B cell (primary cell): ENCODE data around the gene SARM1. TPM values are rescaled to one million over a fixed set of nuclear protein-coding genes. Genes with fewer than 3 reads are reported as not detected.

Experiments used
- ATAC-seq: fragments of 200-7000 bp; cut with Tn5 transposase; one replicate; pipeline ENCODE4 v1.10.0; 2021; ENCODE audit warnings: low read depth, mild to moderate bottlenecking, moderate number of reproducible peaks, moderate library complexity
- CTCF ChIA-PET: fragments of 350-600 bp; sonication (Branson Sonifier 250); formaldehyde crosslinking; loops from one replicate; lab custom pipeline; 2021; ENCODE audit warnings: antibody characterized with exemption, inconsistent platforms; lab: Charles Lee
- POLR2A ChIA-PET: fragments of 350-600 bp; sonication (Branson Sonifier 250); formaldehyde crosslinking; loops from one replicate; lab custom pipeline; 2021; ENCODE audit warnings: antibody characterized with exemption; lab: Charles Lee
- DNase-seq: peaks from one replicate; pipeline ENCODE4 v3.0.0; 2013
- H2AFZ ChIP-seq: 2 replicates; pipeline ENCODE4 v1.6.1; 2012; ENCODE audit warnings: mild to moderate bottlenecking, low read depth, low read length; ENCODE audit not compliant: insufficient read depth, poor library complexity, severe bottlenecking
- H3K27ac ChIP-seq, 2 donors: 1 replicate in 1 of 2; 2 replicates in 1 of 2; pipeline ENCODE4 v1.5.1; 2012 to 2013; ENCODE audit warnings: low read length in 2 of 2, mild to moderate bottlenecking in 2 of 2, moderate library complexity in 1 of 2
- H3K27me3 ChIP-seq, 4 experiments: fragments of 200-600 bp in 1 of 4; sonication (generic) in 1 of 4; replicated peaks in 1 of 4; 1 replicate in 2 of 4; 2 replicates in 2 of 4; pipeline versions ENCODE4 v1.6.1 to v1.7.0; 2013 to 2016; ENCODE audit warnings: low read length in 3 of 4, mild to moderate bottlenecking in 2 of 4, mixed read lengths in 1 of 4, moderate library complexity in 1 of 4; ENCODE audit not compliant: insufficient read depth in 4 of 4, control insufficient read depth in 3 of 4; ENCODE audit errors: control extremely low read depth in 1 of 4
- H3K36me3 ChIP-seq, 2 experiments: replicated peaks in 1 of 2; 1 replicate in 1 of 2; 2 replicates in 1 of 2; pipeline versions ENCODE4 v1.6.1 to v1.7.1; 2013; ENCODE audit warnings: low read length in 1 of 2; ENCODE audit not compliant: insufficient read depth in 2 of 2, control insufficient read depth in 1 of 2; ENCODE audit errors: control extremely low read depth in 1 of 2, extremely low read depth in 1 of 2
- H3K4me1 ChIP-seq, 2 donors: fragments of 200-600 bp in 1 of 2; sonication (generic) in 1 of 2; 1 replicate in 1 of 2; 2 replicates in 1 of 2; pipeline versions ENCODE4 v1.5.1 to v1.6.1; 2013 to 2017; ENCODE audit warnings: low read length in 2 of 2; ENCODE audit not compliant: control insufficient read depth in 2 of 2, insufficient read depth in 2 of 2
- H3K4me2 ChIP-seq: replicated peaks from 2 replicates; pipeline ENCODE3; 2012; ENCODE audit warnings: mild to moderate bottlenecking, low read depth, low read length; ENCODE audit not compliant: poor library complexity, severe bottlenecking
- H3K4me3 ChIP-seq, 5 experiments: fragments of 200-600 bp in 1 of 5; sonication (generic) in 1 of 5; 1 replicate in 3 of 5; 2 replicates in 2 of 5; pipeline versions ENCODE4 v1.5.1 to v1.7.0; 2011 to 2016; ENCODE audit warnings: low read length in 4 of 5, mild to moderate bottlenecking in 4 of 5, low read depth in 2 of 5, control low read depth in 1 of 5, moderate library complexity in 1 of 5; ENCODE audit not compliant: insufficient read depth in 1 of 5; ENCODE audit errors: control extremely low read depth in 1 of 5, extremely low read depth in 1 of 5
- H3K79me2 ChIP-seq: fragments of 200-600 bp; sonication (generic); one replicate; pipeline ENCODE4 v1.6.0; 2016; ENCODE audit warnings: low read length; ENCODE audit not compliant: control insufficient read depth, insufficient read depth
- H3K9ac ChIP-seq: fragments of 200-600 bp; sonication (generic); 2 replicates; pipeline ENCODE4 v1.6.1; 2017; ENCODE audit warnings: mild to moderate bottlenecking, low read length, moderate library complexity
- H3K9me3 ChIP-seq, 3 donors: one replicate each; pipeline versions ENCODE4 v1.6.1 to v1.7.1; 2013; ENCODE audit warnings: low read length in 2 of 3; ENCODE audit not compliant: control insufficient read depth in 2 of 3, insufficient read depth in 1 of 3; ENCODE audit errors: control extremely low read depth in 1 of 3
- H4K20me1 ChIP-seq: 2 replicates; pipeline ENCODE4 v1.6.0; 2012; ENCODE audit warnings: mild to moderate bottlenecking, low read length; ENCODE audit not compliant: insufficient read depth, control insufficient read depth, poor library complexity, severe bottlenecking
- H3K27ac Mint-ChIP-seq: one replicate; pipeline ENCODE4 v1.8.0; 2021; ENCODE audit warnings: mixed read lengths
- H3K27me3 Mint-ChIP-seq: one replicate; pipeline ENCODE4 v1.8.0; 2021; ENCODE audit warnings: mixed read lengths
- H3K4me1 Mint-ChIP-seq: one replicate; pipeline ENCODE4 v1.8.0; 2021; ENCODE audit warnings: mixed read lengths
- H3K4me3 Mint-ChIP-seq: one replicate; pipeline ENCODE4 v1.8.0; 2021; ENCODE audit warnings: mixed read lengths
- H3K9me3 Mint-ChIP-seq: one replicate; pipeline ENCODE4 v1.8.0; 2022; ENCODE audit warnings: mixed read lengths; ENCODE audit not compliant: insufficient read depth
- EZH2 ChIP-seq: IDR thresholded peaks from 2 replicates; pipeline ENCODE4 v1.6.1; 2012; ENCODE audit warnings: borderline replicate concordance, low read depth, mild to moderate bottlenecking, moderate library complexity, low read length; ENCODE audit not compliant: insufficient read depth, poor library complexity, severe bottlenecking
- WGBS: methylation state at CpG from one replicate; pipeline ENCODE4 v1.1.5; 2013; ENCODE audit warnings: missing lambda C conversion rate; ENCODE audit not compliant: insufficient coverage; 5-methylcytosine and 5-hydroxymethylcytosine counted together
- intact Hi-C: fragments of 100-400 bp; cut with micrococcal nuclease; formaldehyde crosslinking; loops from one replicate; pipeline ENCODE4 v1.10.0; 2022
- polyA plus RNA-seq: library from polyadenylated mRNA; depleted of rRNA; stranded (reverse); fragments of >200 nt; gene quantifications from 2 replicates; pipeline ENCODE4 v1.2.3, GENCODE V29; 2012
- total RNA-seq, 2 donors: library from RNA; stranded (reverse); fragments of 120-200 nt in 1 of 2; gene quantifications; 1 replicate in 1 of 2; 2 replicates in 1 of 2; pipeline versions ENCODE4 v1.2.3 to v1.2.4, GENCODE V29; 2013 to 2022
- TF ChIP-seq, protein P1 (sequence below): fragments of 200-600 bp; IDR thresholded peaks from one replicate; pipeline ENCODE4 v1.8.0; 2022; ENCODE audit warnings: antibody characterized with exemption, mild to moderate bottlenecking

Gene SARM1
- total and polyA plus RNA-seq, 2 donors (not counting 1 experiment from before 2014, with no cell fraction given): 22.5 to 32.8 TPM

DNA sequence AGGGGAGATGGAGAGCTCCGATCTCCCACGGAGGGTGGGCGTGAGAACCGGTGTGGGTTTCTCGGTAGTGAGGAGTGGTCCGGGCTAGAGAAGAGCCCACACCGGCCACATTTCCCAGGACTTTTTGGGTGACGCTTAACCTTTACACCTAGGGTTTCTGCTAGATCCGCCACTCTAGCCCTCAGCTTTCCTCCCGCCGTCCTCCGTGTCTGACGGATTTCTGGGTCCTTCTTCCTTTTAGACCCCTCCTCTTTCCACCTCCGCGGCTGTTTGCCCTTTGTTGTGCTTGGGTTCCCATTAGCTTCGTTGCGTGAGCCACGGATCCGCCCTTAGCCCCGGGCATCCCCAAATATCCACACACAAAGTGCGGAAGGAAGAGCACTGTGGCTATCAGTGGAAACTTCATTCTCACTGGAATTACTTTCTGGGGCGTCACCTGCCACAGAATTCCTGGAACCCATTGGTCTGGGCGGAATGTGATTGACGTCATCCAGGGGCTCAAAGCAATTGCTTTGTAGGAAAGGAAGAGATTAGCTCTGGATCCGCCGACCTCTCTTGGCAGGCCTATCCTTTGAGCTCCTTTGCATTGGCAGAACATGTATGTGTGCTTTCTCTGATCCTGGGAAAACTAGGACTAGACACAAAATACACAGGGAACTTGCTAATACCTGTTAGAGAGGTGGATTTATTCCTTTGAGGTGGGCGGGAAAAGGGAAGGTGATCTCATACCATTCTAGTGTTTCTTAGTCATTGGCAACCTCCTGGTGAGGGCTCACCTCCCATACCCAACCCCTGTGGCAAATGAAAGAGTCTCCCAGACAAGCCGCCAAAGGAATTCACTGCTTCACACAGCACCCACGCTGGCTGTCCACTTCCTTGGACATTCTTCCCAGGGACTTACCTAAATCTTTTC lies 35.3 kb upstream of the SARM1 start:
- H3K79me2 ChIP-seq: peaks cover 85% of the 10 kb centered on the region
- H3K27ac ChIP-seq: peak overlapping the region; percentile 63 to 95
- TF ChIP-seq EZH2: no peak
- TF ChIP-seq, protein P1, sequence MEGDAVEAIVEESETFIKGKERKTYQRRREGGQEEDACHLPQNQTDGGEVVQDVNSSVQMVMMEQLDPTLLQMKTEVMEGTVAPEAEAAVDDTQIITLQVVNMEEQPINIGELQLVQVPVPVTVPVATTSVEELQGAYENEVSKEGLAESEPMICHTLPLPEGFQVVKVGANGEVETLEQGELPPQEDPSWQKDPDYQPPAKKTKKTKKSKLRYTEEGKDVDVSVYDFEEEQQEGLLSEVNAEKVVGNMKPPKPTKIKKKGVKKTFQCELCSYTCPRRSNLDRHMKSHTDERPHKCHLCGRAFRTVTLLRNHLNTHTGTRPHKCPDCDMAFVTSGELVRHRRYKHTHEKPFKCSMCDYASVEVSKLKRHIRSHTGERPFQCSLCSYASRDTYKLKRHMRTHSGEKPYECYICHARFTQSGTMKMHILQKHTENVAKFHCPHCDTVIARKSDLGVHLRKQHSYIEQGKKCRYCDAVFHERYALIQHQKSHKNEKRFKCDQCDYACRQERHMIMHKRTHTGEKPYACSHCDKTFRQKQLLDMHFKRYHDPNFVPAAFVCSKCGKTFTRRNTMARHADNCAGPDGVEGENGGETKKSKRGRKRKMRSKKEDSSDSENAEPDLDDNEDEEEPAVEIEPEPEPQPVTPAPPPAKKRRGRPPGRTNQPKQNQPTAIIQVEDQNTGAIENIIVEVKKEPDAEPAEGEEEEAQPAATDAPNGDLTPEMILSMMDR: no peak
- 10% methylated on average over 22 of the region's 29 CpGs for WGBS
- H3K9ac ChIP-seq: peak overlapping the region; percentile 87
- Mint-ChIP-seq H3K4me1 (peaks cover 35% of the 10 kb centered on the region), H3K9me3 (no peaks in the 10 kb centered on the region), H3K4me3 (peak overlapping the region; percentile 93), H3K27me3 (no peaks in the 10 kb centered on the region), H3K27ac (peak overlapping the region; percentile 91)
- no peaks in the 10 kb centered on the region for H3K9me3 ChIP-seq
- no peaks in the 10 kb centered on the region for H3K27me3 ChIP-seq
- DNase-seq: no peak
- H2AFZ ChIP-seq: peak overlapping the region; percentile 90
- POLR2A ChIA-PET: interaction anchor here (0.6 to 2.1 kb wide), 8 partner anchors 17 to 616 kb away, joined by 3 to 25 read pairs (median 6); partner anchors contain the start of genes PHF12, POLDIP2 and TMEM97
- peak overlapping the region; percentile 66 to 89 (median 82) for H3K4me3 ChIP-seq
- no peak for ATAC-seq
- CTCF ChIA-PET: interaction anchor here (1.0 to 2.1 kb wide), 9 partner anchors 17 to 617 kb away, joined by 3 to 14 read pairs (median 6); partner anchors contain the start of genes POLDIP2, SARM1 and TMEM97
- peaks cover 24% of the 10 kb centered on the region for H4K20me1 ChIP-seq
- H3K36me3 ChIP-seq: peaks cover 0 to 23% of the 10 kb centered on the region in 2 experiments
- peak overlapping the region; percentile 82 for H3K4me2 ChIP-seq
- intact Hi-C loops: loop anchor here (1.0 to 5.0 kb wide), 5 partner anchors 17 to 984 kb away; partner anchors contain the start of genes PIGS, POLDIP2, SARM1 and TMEM97
- H3K4me1 ChIP-seq: peaks cover 19 to 24% of the 10 kb centered on the region in 2 donors
